Thymus (tissue), 11 donors: ENCODE measurements around the gene PES1. TPM values are rescaled to one million over a fixed set of nuclear protein-coding genes. Genes with fewer than 3 reads are reported as not detected.
A peak's percentile ranks its signal among the peaks of the same experiment; 100 is the strongest.
"Not testable (repeated sequence)": the region's sequence is repeated elsewhere in the genome, so short reads cannot be mapped to it uniquely, and the experiment has no call there.

ENCODE experiments used
- DNase-seq, 9 donors: peaks; one replicate each; pipeline ENCODE4 v3.0.0-alpha.2; 2013; ENCODE audit warnings: low spot score in 9 of 9, low read depth in 6 of 9, missing footprints in 1 of 9
- H3K27ac ChIP-seq, 2 donors: one replicate each; pipeline ENCODE4 v1.5.1; 2013; ENCODE audit warnings: control low read depth in 1 of 2, low read depth in 1 of 2, low read length in 1 of 2, mild to moderate bottlenecking in 1 of 2, moderate library complexity in 1 of 2
- H3K27me3 ChIP-seq, 2 donors: one replicate each; pipeline ENCODE4 v1.5.1; 2013; ENCODE audit warnings: low read length in 1 of 2; ENCODE audit not compliant: control insufficient read depth in 2 of 2, insufficient read depth in 1 of 2
- H3K36me3 ChIP-seq, 2 donors: one replicate each; pipeline ENCODE4 v1.5.1; 2013; ENCODE audit warnings: low read length in 1 of 2, mild to moderate bottlenecking in 1 of 2, moderate library complexity in 1 of 2; ENCODE audit not compliant: control insufficient read depth in 2 of 2, insufficient read depth in 2 of 2
- H3K4me1 ChIP-seq, 2 donors: one replicate each; pipeline ENCODE4 v1.5.1; 2013; ENCODE audit warnings: low read length in 2 of 2; ENCODE audit not compliant: control insufficient read depth in 2 of 2, insufficient read depth in 2 of 2
- H3K4me3 ChIP-seq, 2 donors: one replicate each; pipeline ENCODE4 v1.5.1; 2013; ENCODE audit warnings: low read length in 2 of 2, control low read depth in 1 of 2, mild to moderate bottlenecking in 1 of 2
- H3K9me3 ChIP-seq, 2 donors: one replicate each; pipeline ENCODE4 v1.5.1; 2013; ENCODE audit warnings: low read length in 1 of 2, mild to moderate bottlenecking in 1 of 2; ENCODE audit not compliant: control insufficient read depth in 2 of 2, insufficient read depth in 1 of 2
- WGBS: extraction: QIAGEN DNeasy Blood & Tissue Kit; methylation state at CpG from one replicate; pipeline ENCODE4 v1.1.7; 2013; 5-methylcytosine and 5-hydroxymethylcytosine counted together
- polyA plus RNA-seq: library from polyadenylated mRNA; stranded (reverse); fragments of 200-250 nt; gene quantifications from one replicate; pipeline ENCODE4 v1.2.3, GENCODE V29; 2013
- total RNA-seq: library from RNA; stranded (reverse); fragments of 120-200 nt; gene quantifications from one replicate; pipeline ENCODE4 v1.2.4, GENCODE V29; 2013
- donor health status: healthy.

The PES1 gene
- total and polyA plus RNA-seq, 2 donors: 48.7 to 53.3 TPM

- WGBS: 8% methylated on average over 29 of the region's 29 CpGs
These were observed 42.9 kb upstream of the PES1 start for GRCh38 chr22:30634471-30635233.

GRCh38 chr22:30631469-30631868 lies 39.8 kb upstream of the PES1 start:
- Histone ChIP-seq H3K27me3 (peaks cover 0 to 13% of the 10 kb centered on the region in 2 donors), H3K4me1 (peaks cover 10 to 19% of the 10 kb centered on the region in 2 donors)
- WGBS: 98% methylated on average over 20 of the region's 31 CpGs
- not testable (repeated sequence) for H3K36me3 ChIP-seq, H3K4me3 ChIP-seq, DNase-seq, H3K27ac ChIP-seq, H3K9me3 ChIP-seq

More at GRCh38 chr22:30634471-30635233, 42.9 kb upstream of the PES1 start:
- Histone ChIP-seq H3K27ac (peak overlapping the region; percentile 55 to 86), H3K4me3 (peak overlapping the region; percentile 47 to 58), H3K4me1 (peaks cover 13 to 19% of the 10 kb centered on the region in 2 donors), H3K36me3 (no peaks in the 10 kb centered on the region), H3K27me3 (peaks cover 0 to 18% of the 10 kb centered on the region in 2 donors), H3K9me3 (no peaks in the 10 kb centered on the region)
- DNase-seq: peak; percentile 63 to 88 (median 75)

- WGBS: 91% methylated on average over 4 of the region's 4 CpGs
- no peak for DNase-seq
- Histone ChIP-seq H3K36me3 (no peaks in the 10 kb centered on the region), H3K4me1 (no peaks in the 10 kb centered on the region), H3K27ac (no peak overlapping the region), H3K4me3 (no peak overlapping the region), H3K27me3 (no peaks in the 10 kb centered on the region), H3K9me3 (no peaks in the 10 kb centered on the region)
These were observed 36.8 kb upstream of the PES1 start for GRCh38 chr22:30628491-30628890.

- WGBS: 97% methylated on average over 5 of the region's 5 CpGs
- Histone ChIP-seq H3K27ac (no peak overlapping the region), H3K27me3 (no peaks in the 10 kb centered on the region), H3K36me3 (no peaks in the 10 kb centered on the region), H3K4me3 (no peak overlapping the region), H3K9me3 (no peaks in the 10 kb centered on the region), H3K4me1 (no peaks in the 10 kb centered on the region)
- no peak for DNase-seq
These were observed 35.8 kb upstream of the PES1 start for GRCh38 chr22:30627471-30627870.

GRCh38 chr22:30626413-30626812 lies 34.7 kb upstream of the PES1 start:
- H3K36me3 ChIP-seq: no peaks in the 10 kb centered on the region
- no peak for DNase-seq
- no peaks in the 10 kb centered on the region for H3K27me3 ChIP-seq
- no peak overlapping the region for H3K4me3 ChIP-seq
- no peak overlapping the region for H3K27ac ChIP-seq
- no peaks in the 10 kb centered on the region for H3K9me3 ChIP-seq
- 84% methylated on average over 5 of the region's 5 CpGs for WGBS
- H3K4me1 ChIP-seq: no peaks in the 10 kb centered on the region

GRCh38 chr22:30619909-30620308 lies 28.2 kb upstream of the PES1 start:
- not testable (repeated sequence) for H3K36me3 ChIP-seq, DNase-seq

GRCh38 chr22:30617819-30618218 lies 26.1 kb upstream of the PES1 start:
- Histone ChIP-seq H3K36me3 (no peaks in the 10 kb centered on the region), H3K27me3 (no peaks in the 10 kb centered on the region), H3K9me3 (no peaks in the 10 kb centered on the region), H3K4me1 (no peaks in the 10 kb centered on the region), H3K27ac (no peak overlapping the region), H3K4me3 (no peak overlapping the region)
- WGBS: 95% methylated on average over 6 of the region's 6 CpGs
- DNase-seq: no peak

More at GRCh38 chr22:30619909-30620308, 28.2 kb upstream of the PES1 start:
- 92% methylated on average over 6 of the region's 6 CpGs for WGBS
- H3K27ac ChIP-seq, H3K4me1 ChIP-seq, H3K4me3 ChIP-seq, H3K9me3 ChIP-seq, H3K27me3 ChIP-seq: not testable (repeated sequence)

GRCh38 chr22:30615543-30615954 lies 23.8 kb upstream of the PES1 start:
- Histone ChIP-seq H3K27me3 (no peaks in the 10 kb centered on the region), H3K4me3 (no peak overlapping the region), H3K27ac (no peak overlapping the region), H3K36me3 (no peaks in the 10 kb centered on the region), H3K9me3 (no peaks in the 10 kb centered on the region), H3K4me1 (no peaks in the 10 kb centered on the region)
- DNase-seq: no peak
- 91% methylated on average over 7 of the region's 7 CpGs for WGBS

GRCh38 chr22:30614879-30615278 lies 23.2 kb upstream of the PES1 start:
- DNase-seq: no peak
- Histone ChIP-seq H3K4me1 (no peaks in the 10 kb centered on the region), H3K27me3 (no peaks in the 10 kb centered on the region), H3K4me3 (no peak overlapping the region), H3K27ac (no peak overlapping the region), H3K9me3 (no peaks in the 10 kb centered on the region), H3K36me3 (no peaks in the 10 kb centered on the region)
